Measurements from ENCODE around the gene MORN5.
"Not testable (repeated sequence)": the region's sequence is repeated elsewhere in the genome, so short reads cannot be mapped to it uniquely, and the experiment has no call there.

MORN5 gene

DNA sequence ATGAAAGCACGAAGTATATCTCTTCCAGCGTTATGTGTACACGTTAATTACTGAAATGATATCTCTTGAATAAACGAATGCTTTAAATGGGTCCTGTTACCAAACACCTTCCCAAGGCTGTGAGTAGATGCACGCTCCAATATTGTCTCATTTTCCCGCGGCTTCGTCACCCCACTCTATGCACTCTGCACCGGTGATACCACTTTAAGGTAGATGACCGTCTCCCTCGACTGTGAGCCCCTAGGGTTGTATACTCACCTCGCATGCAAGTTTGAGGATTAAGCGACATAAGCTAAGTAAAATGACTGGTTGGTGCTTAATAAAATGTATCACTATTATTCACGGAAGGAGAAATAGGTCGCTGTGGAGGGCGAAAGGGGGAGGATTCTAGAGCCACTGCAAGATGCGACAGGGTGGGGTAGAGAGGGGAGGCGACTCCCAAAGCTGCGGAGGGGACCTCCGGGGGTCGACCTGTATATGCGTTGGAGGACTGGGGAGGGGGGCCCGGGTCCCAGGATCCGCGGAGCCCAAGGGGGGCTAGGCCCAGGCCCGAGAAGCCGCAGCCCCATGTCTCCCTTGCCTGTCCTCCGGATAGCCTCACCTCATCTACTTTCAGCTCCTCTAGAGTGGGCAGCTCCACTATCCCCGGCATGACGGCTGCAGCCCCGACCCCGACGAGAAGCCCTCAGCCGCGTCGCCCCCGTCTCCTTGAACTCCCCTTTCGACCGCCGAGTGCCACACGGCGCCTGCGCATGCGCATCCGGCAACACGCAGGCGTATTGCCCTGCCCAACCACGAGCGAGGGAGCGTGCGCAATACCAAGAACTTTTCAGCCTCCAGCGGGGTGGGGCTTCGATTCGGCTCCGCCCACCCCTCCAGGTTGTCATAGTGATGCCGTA lies at the start of gene MORN5, which contains the start of gene NDUFA8:
MORN5 (plus strand) TSS at position 883 of the 899 bp plus-strand sequence. CDS start 65 bp downstream, outside the sequence.
NDUFA8 (minus strand) TSS at position 754 of the 899 bp plus-strand sequence; CDS start at position 652, 102 bp downstream.
- DNase-seq: peak; percentile 96

- DNase-seq: no peak
Observed at GRCh38 chr9:122110100-122110833, 49.4 kb upstream of the MORN5 start.

DNA sequence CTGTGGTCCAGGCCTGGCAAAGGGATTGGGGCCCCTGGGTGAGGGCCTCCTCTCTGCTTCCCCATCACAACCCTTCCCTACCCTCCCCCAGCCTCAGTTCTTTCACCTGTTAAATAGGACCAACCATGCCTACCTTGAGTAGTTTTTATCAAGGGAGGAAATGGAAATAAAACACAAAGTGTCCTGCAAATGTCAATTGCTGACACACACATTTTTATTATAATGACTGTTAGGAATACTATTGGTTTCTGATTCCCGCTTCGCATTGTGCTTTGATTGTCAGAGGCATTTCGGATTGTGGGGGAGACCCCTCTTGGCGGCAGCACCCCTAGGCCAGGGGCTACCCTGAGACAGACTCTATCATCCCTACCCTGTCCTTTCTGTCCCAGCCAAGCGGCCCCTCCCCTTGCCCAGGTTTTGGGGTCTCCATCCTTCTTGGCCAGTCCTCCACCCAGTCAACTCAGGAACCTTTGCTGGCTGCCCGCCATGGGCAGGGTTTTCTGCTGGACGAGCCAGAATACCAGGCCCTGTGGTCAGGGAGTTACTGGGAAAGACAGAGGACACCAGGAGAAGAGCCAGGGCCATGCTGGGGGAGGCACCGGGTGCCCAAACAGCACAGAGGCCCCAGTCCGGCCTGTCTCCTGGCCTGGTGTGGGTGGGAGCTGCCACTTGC lies 48.2 kb upstream of the MORN5 start:
- DNase-seq: no peak

DNA sequence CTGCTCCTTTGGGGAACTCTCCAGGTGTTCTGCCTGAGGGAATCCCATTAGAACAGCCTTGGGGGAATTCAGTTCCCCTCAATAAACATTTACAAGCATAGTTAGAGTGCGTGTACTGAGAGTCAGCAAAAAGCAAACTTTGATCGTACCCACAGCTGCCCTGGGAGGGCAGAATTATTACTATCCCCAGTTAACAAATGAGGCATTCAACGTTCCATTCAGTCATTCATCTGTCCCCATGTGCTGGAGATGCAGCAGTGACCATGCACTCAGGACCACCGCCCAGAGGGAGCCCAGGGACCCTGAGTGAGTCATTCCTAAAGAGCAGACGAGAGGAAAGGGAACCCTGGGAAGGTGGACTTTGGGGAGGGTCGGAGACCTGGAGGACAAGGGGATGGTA lies 47.5 kb upstream of the MORN5 start:
- DNase-seq: no peak

- no peak for DNase-seq
Observed at GRCh38 chr9:122113574-122113973, 46.1 kb upstream of the MORN5 start.

GRCh38 chr9:122115176-122116035 lies 44.3 kb upstream of the MORN5 start:
- no peak for DNase-seq

GRCh38 chr9:122116040-122116439 lies 43.7 kb upstream of the MORN5 start:
- DNase-seq: no peak

- no peak for DNase-seq
Observed at GRCh38 chr9:122116448-122117173, 43.1 kb upstream of the MORN5 start.

DNA sequence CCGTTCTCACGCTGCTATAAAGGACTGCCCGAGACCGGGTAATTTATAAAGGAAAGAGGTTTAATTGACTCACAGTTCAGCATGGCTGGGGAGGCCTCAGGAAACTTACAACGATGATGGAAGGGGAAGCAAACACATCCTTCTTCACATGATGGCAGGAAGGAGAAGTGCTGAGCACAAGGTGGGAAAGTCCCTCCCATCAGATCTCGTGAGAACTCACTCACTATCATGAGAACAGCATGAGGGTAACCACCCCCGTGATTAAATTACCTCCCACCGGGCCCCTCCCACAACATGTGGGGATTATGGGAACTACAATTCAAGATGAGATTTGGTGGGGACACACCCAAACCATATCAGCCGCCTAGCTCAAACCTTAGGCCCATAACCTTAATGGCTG lies 42.5 kb upstream of the MORN5 start:
- DNase-seq: not testable (repeated sequence)

- DNase-seq: no peak
Observed at GRCh38 chr9:122118343-122119165, 41.2 kb upstream of the MORN5 start.

DNA sequence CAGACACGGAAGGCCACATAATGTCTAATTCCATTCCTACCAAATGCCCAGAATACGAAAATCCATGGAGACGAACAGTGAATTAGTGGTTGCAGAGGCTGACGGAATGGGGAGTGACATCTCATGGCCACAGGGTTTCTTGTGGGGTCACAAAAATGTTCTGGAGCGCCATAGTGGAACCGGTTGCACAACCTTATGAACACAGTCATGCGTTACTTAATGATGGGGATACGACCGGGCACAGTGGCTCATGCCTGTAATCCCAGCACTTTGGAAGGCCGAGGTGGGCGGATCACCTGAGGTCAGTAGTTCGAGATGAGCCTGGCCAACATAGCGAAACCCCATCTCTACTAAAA lies 40.6 kb upstream of the MORN5 start:
- DNase-seq: no peak

DNA sequence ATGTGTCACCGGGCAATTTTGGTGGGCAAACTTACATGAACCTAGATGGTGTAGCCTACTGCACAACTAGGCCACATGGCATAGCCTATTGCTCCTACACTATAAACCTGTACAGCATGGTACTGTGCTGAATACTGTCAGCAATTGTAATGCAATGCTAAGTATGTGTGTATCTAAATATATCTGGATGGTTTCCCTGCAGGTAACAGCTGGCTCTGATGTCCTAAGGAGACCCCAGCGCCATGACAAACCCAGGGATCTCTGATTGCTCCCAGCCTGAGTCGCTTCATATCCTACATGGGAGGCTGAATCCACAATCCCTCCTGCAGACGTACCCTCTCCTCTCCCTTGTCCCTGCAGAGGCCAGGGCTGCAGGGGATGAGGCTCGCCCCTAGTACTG lies 40.0 kb upstream of the MORN5 start:
- no peak for DNase-seq

DNA sequence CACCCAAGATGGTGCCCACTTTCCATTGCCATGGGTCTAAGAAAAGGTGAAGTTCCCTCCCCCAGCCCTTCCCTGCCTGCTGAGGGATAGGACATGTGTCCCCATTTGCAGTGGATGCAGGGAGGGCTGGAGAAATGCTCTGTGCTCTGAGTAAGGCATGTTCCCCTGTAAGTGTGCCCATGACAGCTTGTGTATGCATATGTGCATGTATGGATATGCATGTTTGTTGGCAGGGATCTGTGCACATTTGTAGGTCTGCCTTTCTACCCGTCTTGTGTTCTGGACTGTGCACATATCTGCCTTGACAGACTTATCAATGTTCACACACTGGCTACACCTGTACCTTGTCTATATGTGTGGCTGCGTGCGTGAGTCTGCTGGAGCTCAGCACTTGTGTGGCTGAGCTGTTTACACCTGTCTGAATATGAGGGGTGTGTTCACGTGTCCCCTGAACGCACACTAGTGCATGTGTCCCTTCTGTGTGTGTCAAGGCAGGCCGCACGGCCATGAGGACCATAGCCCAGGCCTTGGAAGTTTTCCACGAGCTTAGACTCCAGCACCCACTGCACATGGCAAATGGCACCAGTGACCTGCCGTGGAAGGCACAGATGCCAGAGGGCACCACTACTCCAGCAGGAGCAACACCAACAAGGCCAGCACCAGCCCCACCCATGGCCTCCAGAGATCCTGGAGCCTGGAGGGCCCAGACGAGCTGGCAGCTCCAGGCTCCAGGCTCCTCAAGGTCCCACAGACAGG lies 39.2 kb upstream of the MORN5 start:
- no peak for DNase-seq

DNA sequence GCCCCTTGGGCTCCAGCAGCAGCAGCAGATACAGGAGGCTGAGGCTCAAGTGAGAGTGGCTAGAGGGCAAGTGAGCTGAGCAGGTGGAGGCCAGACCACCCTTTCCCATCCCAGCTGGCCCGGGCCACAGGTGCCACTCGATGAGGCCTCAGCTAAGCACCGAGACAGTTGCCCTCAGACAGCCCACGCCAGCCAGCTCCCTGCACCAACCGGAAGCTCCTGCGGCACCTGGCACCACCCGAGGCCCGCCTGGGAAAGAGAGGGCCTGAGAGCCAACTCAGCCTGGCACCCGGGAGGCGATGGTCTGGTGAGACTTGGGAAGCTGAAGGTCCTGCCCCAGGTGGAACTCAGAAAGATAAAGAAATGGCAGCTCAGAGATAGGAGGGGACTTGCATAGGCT lies 38.3 kb upstream of the MORN5 start:
- no peak for DNase-seq

DNA sequence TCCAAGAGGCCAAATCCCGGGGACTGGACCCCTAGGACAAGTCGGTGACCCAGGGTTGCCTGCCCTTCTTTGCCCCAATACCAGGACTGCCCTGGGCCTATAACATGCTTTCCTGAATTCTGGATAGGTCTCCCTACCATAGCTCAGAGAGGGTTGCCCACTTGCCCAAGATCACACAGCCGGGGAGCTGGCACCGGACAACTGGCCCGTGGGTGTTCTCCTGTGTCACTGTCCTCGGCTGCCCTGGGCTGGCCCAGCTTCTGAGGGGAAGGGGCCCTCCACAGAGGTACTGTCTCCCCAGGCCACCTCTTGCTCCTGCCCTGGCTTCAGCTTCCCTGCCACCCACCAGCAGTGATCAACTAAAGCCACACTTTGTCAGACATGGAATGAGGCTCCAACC lies 37.8 kb upstream of the MORN5 start:
- DNase-seq: no peak

- DNase-seq: no peak
Observed at GRCh38 chr9:122122468-122122867, 37.2 kb upstream of the MORN5 start.

DNA sequence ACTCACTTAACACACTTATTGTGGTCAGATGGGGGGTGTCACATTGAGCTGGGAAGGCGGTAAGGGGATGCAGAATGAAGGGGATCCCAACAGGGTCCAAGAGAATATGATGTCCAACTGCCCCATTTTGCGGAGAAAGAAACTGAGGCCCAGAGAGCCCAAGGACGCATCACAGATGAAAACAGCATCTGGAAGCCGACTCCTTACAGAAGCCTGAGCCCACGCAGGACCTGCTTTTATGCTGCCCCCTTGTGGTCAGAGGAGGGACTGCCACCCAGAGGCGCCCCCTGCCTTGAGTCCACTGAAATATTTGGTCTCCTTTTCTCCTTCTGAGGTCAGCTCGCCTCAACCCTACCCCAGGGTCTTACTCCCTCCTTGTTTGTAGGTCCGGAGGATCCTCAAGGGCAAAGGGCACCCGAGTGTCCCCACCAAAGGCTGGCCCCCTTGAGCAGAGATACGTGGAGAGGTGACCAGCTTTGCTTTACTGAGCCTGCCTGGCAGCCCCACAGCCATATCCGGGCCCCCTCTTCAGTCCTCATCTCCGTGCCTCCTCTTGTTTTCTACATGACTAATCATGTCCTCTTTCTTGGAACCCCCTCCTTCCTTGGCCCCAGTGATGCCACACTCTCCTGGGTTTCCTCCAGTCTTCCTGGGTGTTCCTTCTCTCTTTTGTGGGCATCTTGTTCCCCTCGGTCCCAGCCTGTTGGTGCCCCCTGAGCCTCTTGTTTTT lies 36.6 kb upstream of the MORN5 start:
- DNase-seq: peak; percentile 78 to 85

DNA sequence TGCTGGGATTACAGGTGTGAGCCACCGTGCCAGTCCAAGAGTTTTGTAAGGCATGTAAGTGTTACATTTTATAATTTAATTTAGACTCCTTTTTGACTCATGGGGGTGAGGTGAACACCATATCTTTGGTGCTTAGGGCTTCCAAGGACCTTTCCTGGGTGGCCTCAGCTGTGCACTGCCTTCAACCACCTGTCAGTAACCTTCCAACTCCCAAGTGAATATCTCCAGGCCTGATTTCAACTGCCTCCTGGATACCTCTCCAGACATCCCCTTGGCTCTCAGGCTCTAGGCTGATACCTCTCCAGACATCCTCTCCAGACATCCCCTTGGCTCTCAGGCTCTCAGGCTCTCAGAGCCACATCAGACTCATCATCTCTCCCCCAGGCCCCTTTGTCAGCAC lies 35.7 kb upstream of the MORN5 start:
- no peak for DNase-seq

- no peak for DNase-seq
Observed at GRCh38 chr9:122124528-122124927, 35.2 kb upstream of the MORN5 start.
